BLaER1 treated with 17β-estradiol and CSF1 and Interleukin-3, amounts not matched to agents 10 nM and 100 nM (cell line): ENCODE results near the gene CLIP1.
"Not testable (repeated sequence)": the region's sequence is repeated elsewhere in the genome, so short reads cannot be mapped to it uniquely, and the experiment has no call there.

Experiments used
- H3K27ac ChIP-seq, 11 experiments: shearing (Covaris generic); formaldehyde crosslinking; 2 replicates each; pipeline ENCODE4 v1.8.1; 2022
- H3K27me3 ChIP-seq, 11 experiments: shearing (Covaris generic); formaldehyde crosslinking; 2 replicates each; pipeline ENCODE4 v1.8.1; 2022
- H3K36me3 ChIP-seq, 11 experiments: shearing (Covaris generic); formaldehyde crosslinking; 2 replicates each; pipeline ENCODE4 v1.8.1; 2022
- H3K4me1 ChIP-seq, 10 experiments: shearing (Covaris generic); formaldehyde crosslinking; 2 replicates each; pipeline ENCODE4 v1.8.1; 2022
- H3K4me2 ChIP-seq, 11 experiments: shearing (Covaris generic); formaldehyde crosslinking; 2 replicates each; pipeline ENCODE4 v1.8.1; 2022
- H3K4me3 ChIP-seq, 10 experiments: shearing (Covaris generic); formaldehyde crosslinking; 2 replicates each; pipeline ENCODE4 v1.8.1; 2022
- H3K9ac ChIP-seq, 11 experiments: shearing (Covaris generic); formaldehyde crosslinking; 2 replicates each; pipeline ENCODE4 v1.8.1; 2022
- H3K9me3 ChIP-seq, 11 experiments: shearing (Covaris generic); formaldehyde crosslinking; replicated peaks in 1 of 11; 2 replicates each; pipeline ENCODE4 v1.8.1; 2022
- H4K20me1 ChIP-seq, 11 experiments: shearing (Covaris generic); formaldehyde crosslinking; 2 replicates each; pipeline ENCODE4 v1.8.1; 2022
- Cebpa-rat ChIP-seq, 11 experiments: shearing (Covaris generic); IDR thresholded peaks; 2 replicates each; pipeline ENCODE4 v1.8.1; 2022

Gene CLIP1

DNA sequence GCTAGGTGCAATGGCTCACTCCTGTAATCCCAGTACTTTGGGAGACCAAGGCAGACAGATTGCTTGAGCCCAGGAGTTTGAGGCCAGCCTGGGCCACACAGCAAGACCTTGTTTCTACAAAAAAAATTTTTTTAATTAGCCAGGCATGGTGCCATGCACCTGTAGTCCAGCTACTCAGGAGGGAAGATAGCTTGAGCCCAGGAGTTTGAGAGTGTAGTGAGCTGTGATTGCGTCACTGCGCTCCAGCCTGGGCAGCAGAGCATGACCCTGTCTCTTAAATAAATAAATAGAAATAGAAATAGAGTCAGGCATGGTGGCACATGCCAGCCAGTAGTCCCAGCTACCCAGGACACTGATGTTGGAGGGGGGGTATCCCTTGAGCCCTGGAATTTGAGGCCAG lies 36.7 kb upstream of the CLIP1 start:
- no peak overlapping the region for H3K27ac ChIP-seq
- H3K4me2 ChIP-seq = peak overlapping the region in 8 of 11 experiments; percentile 8 to 58 (median 42); a peak in 11 of 22 replicates
- no peak overlapping the region for H3K4me3 ChIP-seq

GRCh38 chr12:122458105-122459035 lies 35.9 kb upstream of the CLIP1 start:
- TF ChIP-seq Cebpa-rat (IDR thresholded peaks at IDR 0.05) = no peak

More for the DNA sequence above, 36.7 kb upstream of the CLIP1 start:
- Histone ChIP-seq H3K4me1 (peaks cover 5 to 23% (median 17%) of the 10 kb centered on the region in 10 experiments), H3K9me3 (no peaks in the 10 kb centered on the region), H4K20me1 (no peaks in the 10 kb centered on the region), H3K9ac (no peak overlapping the region), H3K36me3 (no peaks in the 10 kb centered on the region), H3K27me3 (no peaks in the 10 kb centered on the region)
- TF ChIP-seq Cebpa-rat (IDR thresholded peaks at IDR 0.05) = peak in 6 of 11 experiments; percentile 49 to 78 (median 60); a peak in 9 of 22 replicates

DNA sequence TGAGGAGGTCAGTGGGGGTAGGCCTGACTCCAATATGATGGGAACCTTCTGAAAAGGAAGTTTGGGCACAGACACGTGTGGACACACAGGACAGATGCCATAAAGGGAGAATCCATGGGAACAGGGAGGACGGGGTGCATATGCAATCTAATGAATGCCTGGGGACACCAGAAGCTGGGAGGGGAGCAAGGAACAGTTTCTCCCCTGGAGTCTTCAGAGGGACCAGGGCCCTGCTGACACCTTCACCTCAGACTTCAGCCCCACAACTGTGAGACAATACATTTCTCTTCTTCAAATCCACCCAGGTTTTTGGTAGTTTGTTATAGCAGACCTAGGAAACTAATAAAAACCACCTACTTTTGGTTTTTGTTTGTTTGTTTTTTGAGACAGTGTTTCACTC lies 35.2 kb upstream of the CLIP1 start:
- Histone ChIP-seq H3K27ac (no peak overlapping the region; a peak in 1 of 22 replicates), H3K4me3 (no peak overlapping the region), H3K36me3 (no peaks in the 10 kb centered on the region), H4K20me1 (no peaks in the 10 kb centered on the region), H3K4me2 (no peak overlapping the region), H3K4me1 (peaks cover 19 to 39% (median 31%) of the 10 kb centered on the region in 10 experiments), H3K9me3 (no peaks in the 10 kb centered on the region), H3K27me3 (no peaks in the 10 kb centered on the region), H3K9ac (no peak overlapping the region)
- no peak for TF ChIP-seq Cebpa-rat (IDR thresholded peaks at IDR 0.05)

More at GRCh38 chr12:122458105-122459035, 35.9 kb upstream of the CLIP1 start:
- no peak overlapping the region for H3K27ac ChIP-seq
- H3K4me1 ChIP-seq = peaks cover 13 to 31% (median 25%) of the 10 kb centered on the region in 10 experiments
- no peak overlapping the region for H3K9ac ChIP-seq
- H3K27me3 ChIP-seq = no peaks in the 10 kb centered on the region
- no peaks in the 10 kb centered on the region for H3K9me3 ChIP-seq
- no peaks in the 10 kb centered on the region for H4K20me1 ChIP-seq
- H3K4me3 ChIP-seq = no peak overlapping the region
- no peaks in the 10 kb centered on the region for H3K36me3 ChIP-seq
- peak overlapping the region in 7 of 11 experiments; percentile 8 to 58 (median 44); a peak in 6 of 22 replicates for H3K4me2 ChIP-seq

DNA sequence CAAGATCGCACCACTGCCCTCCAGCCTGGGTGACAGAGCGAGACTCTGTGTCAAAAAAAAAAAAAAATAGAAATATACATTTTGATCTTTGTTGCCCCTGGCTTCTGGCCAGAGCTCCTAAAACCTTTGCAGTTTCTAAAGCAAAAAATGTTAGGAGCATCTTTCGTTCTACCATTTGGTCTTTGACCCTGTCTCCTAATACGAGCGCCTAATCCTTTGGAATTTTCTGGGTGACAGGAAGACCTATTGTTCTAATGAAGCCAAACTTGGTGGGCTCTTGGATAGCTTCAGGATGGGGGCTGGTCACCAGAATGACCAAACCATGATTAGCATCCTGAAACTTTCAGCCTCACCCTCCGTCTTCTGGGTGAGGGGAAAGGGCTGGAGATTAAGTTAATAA lies 32.3 kb upstream of the CLIP1 start:
- no peaks in the 10 kb centered on the region for H3K9me3 ChIP-seq
- peak overlapping the region in 1 of 11 experiments; percentile 76; a peak in 3 of 22 replicates for H3K9ac ChIP-seq
- no peak overlapping the region for H3K4me3 ChIP-seq
- no peaks in the 10 kb centered on the region for H4K20me1 ChIP-seq
- peak overlapping the region in 10 of 11 experiments; percentile 31 to 91 (median 81); a peak in 18 of 22 replicates for H3K27ac ChIP-seq
- H3K27me3 ChIP-seq = no peaks in the 10 kb centered on the region
- peaks cover 20 to 49% (median 41%) of the 10 kb centered on the region in 10 experiments for H3K4me1 ChIP-seq
- TF ChIP-seq Cebpa-rat (IDR thresholded peaks at IDR 0.05) = no peak
- H3K4me2 ChIP-seq = peak overlapping the region in 8 of 11 experiments; percentile 54 to 91 (median 79); a peak in 12 of 22 replicates
- H3K36me3 ChIP-seq = no peaks in the 10 kb centered on the region

DNA sequence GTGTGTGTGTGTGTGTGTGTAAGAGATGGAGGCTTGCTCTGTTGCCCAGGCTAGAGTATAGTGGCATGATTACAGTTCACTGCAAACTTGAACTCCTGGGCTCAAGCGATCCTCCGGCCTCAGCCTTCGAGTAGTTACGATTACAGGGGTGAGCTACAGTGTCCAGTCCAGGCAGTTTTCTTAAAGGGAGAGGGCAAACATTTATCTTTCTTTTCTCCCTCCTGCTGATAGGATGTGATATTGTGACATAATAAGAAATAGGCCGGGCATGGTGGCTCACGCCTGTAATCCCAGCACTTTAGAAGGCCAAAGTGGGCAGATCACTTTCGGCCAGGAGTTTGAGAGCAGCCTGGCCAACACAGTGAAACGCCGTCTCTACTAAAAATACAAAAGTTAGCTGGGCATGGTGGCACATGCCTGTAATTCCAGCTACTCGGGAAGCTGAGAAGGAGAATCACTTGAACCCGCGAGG lies 31.8 kb upstream of the CLIP1 start:
- H3K4me1 ChIP-seq = peaks cover 24 to 45% (median 38%) of the 10 kb centered on the region in 10 experiments
- H3K27ac ChIP-seq = peak overlapping the region in 10 of 11 experiments; percentile 31 to 91 (median 81); a peak in 19 of 22 replicates
- no peaks in the 10 kb centered on the region for H4K20me1 ChIP-seq
- peak overlapping the region; percentile 54 to 91 (median 78) for H3K4me2 ChIP-seq
- TF ChIP-seq Cebpa-rat (IDR thresholded peaks at IDR 0.05) = no peak
- no peaks in the 10 kb centered on the region for H3K9me3 ChIP-seq
- peak overlapping the region in 6 of 11 experiments; percentile 22 to 76 (median 62); a peak in 9 of 22 replicates for H3K9ac ChIP-seq
- no peak overlapping the region for H3K4me3 ChIP-seq
- no peaks in the 10 kb centered on the region for H3K27me3 ChIP-seq
- H3K36me3 ChIP-seq = no peaks in the 10 kb centered on the region

- Histone ChIP-seq H3K9me3 (no peaks in the 10 kb centered on the region), H3K4me1 (peaks cover 28 to 40% (median 34%) of the 10 kb centered on the region in 10 experiments), H3K9ac (peak overlapping the region in 8 of 11 experiments; percentile 28 to 77 (median 66); a peak in 14 of 22 replicates), H4K20me1 (no peaks in the 10 kb centered on the region), H3K36me3 (no peaks in the 10 kb centered on the region), H3K4me3 (no peak overlapping the region), H3K27ac (peak overlapping the region in 9 of 11 experiments; percentile 69 to 91 (median 81); a peak in 18 of 22 replicates), H3K27me3 (no peaks in the 10 kb centered on the region), H3K4me2 (peak overlapping the region; percentile 54 to 91 (median 78))
- peak in 3 of 11 experiments; percentile 37 to 67 (median 62); a peak in 3 of 22 replicates for TF ChIP-seq Cebpa-rat (IDR thresholded peaks at IDR 0.05)
These were observed 30.3 kb upstream of the CLIP1 start for GRCh38 chr12:122452701-122453285.

GRCh38 chr12:122449317-122449716 lies 26.8 kb upstream of the CLIP1 start:
- no peak for TF ChIP-seq Cebpa-rat (IDR thresholded peaks at IDR 0.05)
- H3K36me3 ChIP-seq = no peaks in the 10 kb centered on the region
- H3K4me2 ChIP-seq = peak overlapping the region in 4 of 11 experiments; percentile 9 to 29 (median 14); a peak in 6 of 22 replicates
- H3K27me3 ChIP-seq = no peaks in the 10 kb centered on the region
- H3K9me3 ChIP-seq = no peaks in the 10 kb centered on the region
- H3K9ac ChIP-seq = no peak overlapping the region
- no peaks in the 10 kb centered on the region for H4K20me1 ChIP-seq
- H3K27ac ChIP-seq = no peak overlapping the region
- H3K4me1 ChIP-seq = peaks cover 25 to 49% (median 37%) of the 10 kb centered on the region in 10 experiments
- H3K4me3 ChIP-seq = no peak overlapping the region

DNA sequence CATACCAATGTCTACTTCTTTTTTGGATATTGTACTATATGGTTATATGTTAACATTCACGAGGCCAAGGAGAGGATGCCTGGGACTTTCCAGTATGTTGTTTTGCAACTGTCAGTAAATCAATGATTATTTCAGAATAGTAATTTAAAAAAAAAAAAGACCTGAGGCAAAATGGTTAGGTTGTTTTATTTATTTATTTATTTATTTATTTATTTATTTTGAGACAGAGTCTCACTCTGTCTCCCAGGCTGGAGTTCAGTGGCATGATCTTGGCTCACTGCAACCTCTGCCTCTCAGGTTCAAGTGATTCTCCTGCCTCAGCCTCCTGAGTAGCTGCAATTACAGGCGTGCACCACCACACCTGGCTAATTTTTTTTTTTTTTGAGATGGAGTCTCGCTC lies 25.4 kb upstream of the CLIP1 start:
- not testable (repeated sequence) for H3K27ac ChIP-seq, H3K36me3 ChIP-seq, H3K27me3 ChIP-seq, H4K20me1 ChIP-seq, H3K4me3 ChIP-seq, H3K9ac ChIP-seq, H3K9me3 ChIP-seq
- Histone ChIP-seq H3K4me2 (peak overlapping the region in 2 of 11 experiments; percentile 11 to 47; a peak in 2 of 22 replicates), H3K4me1 (peaks cover 13 to 34% (median 22%) of the 10 kb centered on the region in 10 experiments)

DNA sequence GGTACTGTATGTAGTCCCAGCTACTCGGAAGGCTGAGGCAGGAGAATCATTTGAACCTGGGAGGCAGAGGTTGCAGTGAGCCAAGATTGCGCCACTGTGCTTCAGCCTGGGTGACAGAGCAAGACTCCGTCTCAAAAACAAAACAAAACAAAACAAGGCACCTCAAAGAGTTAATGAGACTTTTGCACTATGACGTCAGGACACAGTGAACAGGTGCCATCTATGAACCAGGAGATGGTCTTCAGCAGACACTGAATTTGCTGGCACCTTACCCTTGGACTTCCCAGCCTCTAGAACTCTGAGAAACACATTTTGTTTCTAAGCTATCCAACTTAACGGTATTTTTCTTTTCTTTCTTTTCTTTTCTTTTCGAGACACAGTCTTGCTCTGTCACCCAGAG lies 23.9 kb upstream of the CLIP1 start:
- not testable (repeated sequence) for H3K27me3 ChIP-seq, H3K9ac ChIP-seq, H3K4me3 ChIP-seq, H3K9me3 ChIP-seq, H3K27ac ChIP-seq, H4K20me1 ChIP-seq, H3K36me3 ChIP-seq
- Histone ChIP-seq H3K4me2 (peak overlapping the region in 1 of 11 experiments; percentile 11; a peak in 3 of 22 replicates), H3K4me1 (peaks cover 0 to 24% (median 12%) of the 10 kb centered on the region in 10 experiments; a peak in 12 of 20 replicates)

- not testable (repeated sequence) for H3K4me3 ChIP-seq, H3K9me3 ChIP-seq
These were observed 21.6 kb upstream of the CLIP1 start for GRCh38 chr12:122444071-122444470.

DNA sequence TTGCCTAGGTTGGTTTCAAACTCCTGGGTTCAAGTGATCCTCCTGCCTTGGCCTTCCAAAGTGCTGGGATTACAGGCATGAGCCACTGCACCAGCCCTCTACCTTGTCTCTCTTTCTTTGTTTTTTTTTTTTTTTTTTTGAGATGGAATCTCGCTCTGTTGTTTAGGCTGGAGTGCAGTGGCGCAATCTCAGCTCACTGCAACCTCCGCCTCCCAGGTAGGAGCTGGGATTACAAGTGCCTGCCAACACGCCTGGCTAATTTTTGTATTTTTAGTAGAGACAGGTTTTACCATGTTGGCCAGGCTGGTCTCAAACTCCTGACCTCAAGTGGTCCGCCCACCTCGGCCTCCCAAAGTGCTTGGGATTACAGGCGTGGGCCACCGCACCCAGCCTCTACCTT lies 16.4 kb upstream of the CLIP1 start:
- H3K4me1 ChIP-seq, H3K36me3 ChIP-seq, H3K27ac ChIP-seq, H4K20me1 ChIP-seq, H3K27me3 ChIP-seq, H3K9me3 ChIP-seq, H3K4me2 ChIP-seq, H3K9ac ChIP-seq, H3K4me3 ChIP-seq: not testable (repeated sequence)

More at GRCh38 chr12:122444071-122444470, 21.6 kb upstream of the CLIP1 start:
- H3K9ac ChIP-seq, H4K20me1 ChIP-seq, H3K27me3 ChIP-seq, H3K36me3 ChIP-seq, H3K27ac ChIP-seq, H3K4me2 ChIP-seq: not testable (repeated sequence)
- H3K4me1 ChIP-seq = peaks cover 0 to 16% (median 9%) of the 10 kb centered on the region in 10 experiments; a peak in 11 of 20 replicates
